NCI-H524 (cell line): ENCODE results near the gene LRRFIP1.

Source experiments
- DNase-seq, 2 experiments: peaks; one replicate each; lab custom pipeline; 2025; lab: John Stamatoyannopoulos, UW

LRRFIP1 gene

GRCh38 chr2:237616734-237617586 is 10.4 kb upstream of the LRRFIP1 start:
- DNase-seq: peak in 1 of 2 experiments; percentile 59

- DNase-seq: no peak
These were observed 9.8 kb upstream of the LRRFIP1 start for GRCh38 chr2:237617587-237617982.

- no peak for DNase-seq
These were observed 8.9 kb upstream of the LRRFIP1 start for GRCh38 chr2:237618449-237618848.

- no peak for DNase-seq
These were observed 3.7 kb upstream of the LRRFIP1 start for GRCh38 chr2:237623428-237624403.

GRCh38 chr2:237624565-237624964 is 2.8 kb upstream of the LRRFIP1 start:
- no peak for DNase-seq

GRCh38 chr2:237625216-237625705 is 2.1 kb upstream of the LRRFIP1 start:
- DNase-seq: no peak

GRCh38 chr2:237625777-237626176 is 1.6 kb upstream of the LRRFIP1 start:
- peak in 1 of 2 experiments; percentile 43 for DNase-seq

GRCh38 chr2:237626813-237627440 is 460 bp upstream of the LRRFIP1 start:
- DNase-seq: no peak

- DNase-seq: no peak
These were observed 1.1 kb downstream of the LRRFIP1 start for GRCh38 chr2:237628247-237629187.

GRCh38 chr2:237629188-237629534 is 1.8 kb downstream of the LRRFIP1 start:
- no peak for DNase-seq

- no peak for DNase-seq
These were observed 2.4 kb downstream of the LRRFIP1 start for GRCh38 chr2:237629739-237630138.

- no peak for DNase-seq
These were observed 3.0 kb downstream of the LRRFIP1 start for GRCh38 chr2:237630216-237631000.

GRCh38 chr2:237631007-237631785 is 3.8 kb downstream of the LRRFIP1 start:
- no peak for DNase-seq

- no peak for DNase-seq
These were observed 4.6 kb downstream of the LRRFIP1 start for GRCh38 chr2:237631801-237632585.

- no peak for DNase-seq
These were observed 5.7 kb downstream of the LRRFIP1 start for GRCh38 chr2:237633061-237633561.

GRCh38 chr2:237636578-237636977 is 9.2 kb downstream of the LRRFIP1 start:
- no peak for DNase-seq

GRCh38 chr2:237637429-237638135 is 10.2 kb downstream of the LRRFIP1 start:
- DNase-seq: no peak

- no peak for DNase-seq
These were observed 10.8 kb downstream of the LRRFIP1 start for GRCh38 chr2:237638176-237638575.
